ENCODE measurements around the gene DUOXA1.

DNA sequence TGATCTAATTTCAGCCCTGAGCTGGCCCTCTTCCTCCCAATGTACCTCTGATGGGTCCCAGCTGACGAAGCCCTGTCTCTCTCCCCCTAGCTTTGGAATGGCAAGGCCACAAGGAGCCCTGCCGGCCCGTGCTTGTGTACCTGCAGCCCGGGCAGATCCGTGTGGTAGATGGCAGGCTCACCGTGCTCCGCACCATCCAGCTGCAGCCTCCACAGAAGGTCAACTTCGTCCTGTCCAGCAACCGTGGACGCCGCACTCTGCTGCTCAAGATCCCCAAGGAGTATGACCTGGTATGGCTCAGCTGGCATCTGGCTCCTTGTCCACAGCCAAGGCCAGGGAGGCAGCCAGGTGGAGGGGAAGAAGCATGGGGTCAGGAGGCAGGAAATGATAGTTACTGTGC lies 14.3 kb upstream of the DUOXA1 start:
- TF ChIP-seq POLR2A (IDR thresholded peaks at IDR 0.05; ENCODE audit: low read depth, low read length): no peak
- TF ChIP-seq, protein P1, sequence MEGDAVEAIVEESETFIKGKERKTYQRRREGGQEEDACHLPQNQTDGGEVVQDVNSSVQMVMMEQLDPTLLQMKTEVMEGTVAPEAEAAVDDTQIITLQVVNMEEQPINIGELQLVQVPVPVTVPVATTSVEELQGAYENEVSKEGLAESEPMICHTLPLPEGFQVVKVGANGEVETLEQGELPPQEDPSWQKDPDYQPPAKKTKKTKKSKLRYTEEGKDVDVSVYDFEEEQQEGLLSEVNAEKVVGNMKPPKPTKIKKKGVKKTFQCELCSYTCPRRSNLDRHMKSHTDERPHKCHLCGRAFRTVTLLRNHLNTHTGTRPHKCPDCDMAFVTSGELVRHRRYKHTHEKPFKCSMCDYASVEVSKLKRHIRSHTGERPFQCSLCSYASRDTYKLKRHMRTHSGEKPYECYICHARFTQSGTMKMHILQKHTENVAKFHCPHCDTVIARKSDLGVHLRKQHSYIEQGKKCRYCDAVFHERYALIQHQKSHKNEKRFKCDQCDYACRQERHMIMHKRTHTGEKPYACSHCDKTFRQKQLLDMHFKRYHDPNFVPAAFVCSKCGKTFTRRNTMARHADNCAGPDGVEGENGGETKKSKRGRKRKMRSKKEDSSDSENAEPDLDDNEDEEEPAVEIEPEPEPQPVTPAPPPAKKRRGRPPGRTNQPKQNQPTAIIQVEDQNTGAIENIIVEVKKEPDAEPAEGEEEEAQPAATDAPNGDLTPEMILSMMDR (conservative IDR thresholded peaks at IDR 0.05; ENCODE audit: low read depth, low read length): no peak
- no peak for TF ChIP-seq CHD1 (IDR thresholded peaks at IDR 0.05; ENCODE audit: low read depth, low read length)
- TF ChIP-seq SMC3 (IDR thresholded peaks at IDR 0.05; ENCODE audit: low read depth, low read length): no peak
- TF ChIP-seq NFE2L2 (IDR thresholded peaks at IDR 0.05; ENCODE audit: low read depth, low read length): no peak
- TF ChIP-seq BHLHE40 (IDR thresholded peaks at IDR 0.05; ENCODE audit: low read depth, low read length): no peak
- no peak for TF ChIP-seq MAFK (IDR thresholded peaks at IDR 0.05; ENCODE audit: low read depth, low read length)
- TF ChIP-seq RCOR1 (IDR thresholded peaks at IDR 0.05; ENCODE audit: insufficient replicate concordance, low read length): no peak
- TF ChIP-seq CEBPB (IDR thresholded peaks at IDR 0.05; ENCODE audit: low read depth, low read length): no peak
- TF ChIP-seq, protein P2, sequence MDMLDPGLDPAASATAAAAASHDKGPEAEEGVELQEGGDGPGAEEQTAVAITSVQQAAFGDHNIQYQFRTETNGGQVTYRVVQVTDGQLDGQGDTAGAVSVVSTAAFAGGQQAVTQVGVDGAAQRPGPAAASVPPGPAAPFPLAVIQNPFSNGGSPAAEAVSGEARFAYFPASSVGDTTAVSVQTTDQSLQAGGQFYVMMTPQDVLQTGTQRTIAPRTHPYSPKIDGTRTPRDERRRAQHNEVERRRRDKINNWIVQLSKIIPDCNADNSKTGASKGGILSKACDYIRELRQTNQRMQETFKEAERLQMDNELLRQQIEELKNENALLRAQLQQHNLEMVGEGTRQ (IDR thresholded peaks at IDR 0.05; ENCODE audit: low read depth, low read length): no peak
- no peak for TF ChIP-seq MXI1 (IDR thresholded peaks at IDR 0.05; ENCODE audit: borderline replicate concordance, low read depth, low read length)

All from IMR-90 (cell line).